Measurements from ENCODE around the gene LRCOL1. TPM values are rescaled to one million over a fixed set of nuclear protein-coding genes. Genes with fewer than 3 reads are reported as not detected.

Gene LRCOL1
- total and polyA plus RNA-seq, 10 of the 15 experiments (the other 5 are each of a cell fraction or from before 2014, with no cell fraction given) = not detected

DNA sequence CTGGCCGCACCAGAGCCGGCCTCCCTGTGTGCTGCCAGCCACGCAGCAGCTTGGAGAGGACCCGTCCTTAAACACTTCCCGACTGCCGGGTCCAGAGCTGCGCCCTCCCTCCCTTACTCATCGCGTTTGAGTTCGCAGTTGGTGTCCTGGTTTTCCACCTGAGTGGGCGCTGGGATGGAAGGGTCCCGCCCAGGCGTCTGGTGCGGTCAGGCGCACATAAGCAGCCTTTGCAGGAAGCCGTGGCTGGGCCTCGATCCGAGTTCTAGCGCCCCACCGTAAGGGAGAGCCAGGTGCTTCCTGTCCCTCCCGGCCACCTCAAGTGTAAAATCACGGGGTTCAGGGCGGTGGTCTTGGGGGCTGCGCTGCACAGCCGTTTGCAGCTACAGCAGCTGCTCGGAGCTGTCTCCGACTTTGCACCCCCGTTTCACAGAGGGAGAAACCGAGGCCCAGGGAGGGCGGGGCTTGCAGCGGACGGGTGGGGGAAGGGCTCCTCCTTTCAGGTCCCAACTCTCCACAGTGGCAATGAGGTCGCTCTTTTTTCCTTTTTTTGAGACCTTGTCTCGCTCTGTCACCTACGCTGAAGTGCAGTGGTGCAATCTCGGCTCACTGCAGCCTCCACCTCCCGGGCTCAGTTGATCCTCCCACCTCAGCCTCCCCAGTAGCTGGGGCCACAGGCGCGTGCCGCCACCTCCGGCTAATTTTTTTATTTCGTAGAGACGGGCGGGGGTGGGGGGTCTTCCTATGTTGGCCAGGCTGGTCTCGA, 51.3 kb downstream of the LRCOL1 start (continued):
- TF ChIP-seq NFYB (IDR thresholded peaks at IDR 0.05; ENCODE audit: insufficient read depth, low read depth, low read length) = no peak

DNA sequence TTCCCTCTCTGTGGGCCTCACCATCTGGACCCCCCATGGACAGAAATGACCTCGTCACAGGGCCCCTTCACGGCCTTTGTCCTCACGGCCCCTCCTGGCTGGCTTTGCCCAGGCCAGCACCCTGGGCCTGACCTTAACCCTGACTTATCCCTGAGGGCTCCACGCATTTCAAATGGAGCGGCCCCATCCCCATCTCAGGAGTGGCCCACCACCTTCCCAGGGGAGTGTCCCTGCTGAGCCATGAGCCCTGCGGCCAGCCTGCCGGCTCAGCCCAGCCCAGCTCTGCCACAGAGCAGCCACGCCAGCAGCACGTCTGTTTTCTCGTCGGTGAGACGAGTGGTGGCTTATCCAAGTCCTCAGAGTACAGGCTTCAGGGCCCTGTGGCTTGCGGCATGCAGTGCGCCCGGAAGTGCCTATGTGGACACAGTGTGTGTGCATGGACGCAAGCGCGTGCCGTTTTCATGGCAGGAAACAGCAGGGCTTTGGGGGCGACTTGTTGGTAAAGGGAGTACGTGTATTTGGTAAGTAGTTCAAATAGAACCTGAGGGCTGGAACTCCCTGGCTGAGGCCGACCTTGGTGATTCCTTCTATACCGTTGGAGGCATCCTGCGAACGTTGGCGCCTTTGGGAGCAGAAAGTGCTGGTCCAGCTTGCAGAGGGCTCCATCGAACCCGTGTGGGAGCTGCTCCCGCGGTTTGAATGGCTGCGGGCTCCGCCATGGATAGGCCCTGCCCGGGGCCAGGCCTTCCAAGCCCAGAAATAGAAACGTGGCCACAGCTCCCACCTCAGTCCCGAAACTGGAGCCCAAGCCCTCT, 52.1 kb downstream of the LRCOL1 start:
- Histone ChIP-seq H3K9ac (ENCODE audit: control insufficient read depth, insufficient read depth, low read length) (no peak overlapping the region), H3K4me1 (ENCODE audit: control insufficient read depth, insufficient read depth, low read length) (peaks cover 6% of the 10 kb centered on the region; the same call in 1 of the 2 replicates), H2AFZ (ENCODE audit: control insufficient read depth, low read depth, low read length) (no peak overlapping the region), H3K36me3 (ENCODE audit: control insufficient read depth in 2 of 2, insufficient read depth in 2 of 2, low read length in 1 of 2) (no peaks in the 10 kb centered on the region), H3K27ac (ENCODE audit: control insufficient read depth, insufficient read depth) (no peak overlapping the region), H3K4me3 (no peak overlapping the region), H3K9me3 (replicated peaks; ENCODE audit: control insufficient read depth, insufficient read depth, low read length) (no peaks in the 10 kb centered on the region), H3K79me2 (ENCODE audit: control insufficient read depth, insufficient read depth, low read length) (no peaks in the 10 kb centered on the region), H3K27me3 (replicated peaks in 1 of 2; ENCODE audit: control insufficient read depth in 2 of 2, insufficient read depth in 2 of 2, low read length in 1 of 2) (no peaks in the 10 kb centered on the region; a peak in 1 of 4 replicates), H3K4me2 (ENCODE audit: control insufficient read depth, insufficient read depth) (no peak overlapping the region), H4K20me1 (ENCODE audit: control insufficient read depth, insufficient read depth) (no peaks in the 10 kb centered on the region)
- CTCF ChIA-PET = interaction anchor here (1.6 kb wide), 1 partner anchor 143 kb away, joined by 5 read pairs; no protein-coding TSS in a partner anchor
- POLR2A ChIA-PET = no interaction called here
- SMC1A ChIA-PET (ENCODE audit: uncharacterized antibody, unreplicated experiment) = no interaction called here
- RAD21 ChIA-PET (ENCODE audit: unreplicated experiment) = no interaction called here
- DNase-seq (ENCODE audit: low read depth, low spot score) (no peak), FAIRE-seq (no peak), ATAC-seq (no peak)
- 86% methylated on average over 35 of the region's 35 CpGs for WGBS (ENCODE audit: insufficient coverage, insufficient replicate concordance, low lambda C conversion rate, missing lambda C conversion rate)
- intact Hi-C loops (cut with micrococcal nuclease; ENCODE audit: unreplicated experiment) (no loop called here), in situ Hi-C loops (cut with MboI) (loop anchor here (5.0 kb wide), 1 partner anchor 141 kb away; no protein-coding TSS in a partner anchor)
- no peak for TF ChIP-seq KDM1A (IDR thresholded peaks at IDR 0.05; ENCODE audit: borderline replicate concordance)
- no TSS peak for BruUV-seq (replicated peaks)
